ENCODE results near the gene GOLGA8A. TPM values are rescaled to one million over a fixed set of nuclear protein-coding genes. Genes with fewer than 3 reads are reported as not detected.
"Not testable (repeated sequence)": the region's sequence is repeated elsewhere in the genome, so short reads cannot be mapped to it uniquely, and the experiment has no call there.

The GOLGA8A gene
- total RNA-seq, 1 donor from 2014 or later: 46.7 TPM

DNA sequence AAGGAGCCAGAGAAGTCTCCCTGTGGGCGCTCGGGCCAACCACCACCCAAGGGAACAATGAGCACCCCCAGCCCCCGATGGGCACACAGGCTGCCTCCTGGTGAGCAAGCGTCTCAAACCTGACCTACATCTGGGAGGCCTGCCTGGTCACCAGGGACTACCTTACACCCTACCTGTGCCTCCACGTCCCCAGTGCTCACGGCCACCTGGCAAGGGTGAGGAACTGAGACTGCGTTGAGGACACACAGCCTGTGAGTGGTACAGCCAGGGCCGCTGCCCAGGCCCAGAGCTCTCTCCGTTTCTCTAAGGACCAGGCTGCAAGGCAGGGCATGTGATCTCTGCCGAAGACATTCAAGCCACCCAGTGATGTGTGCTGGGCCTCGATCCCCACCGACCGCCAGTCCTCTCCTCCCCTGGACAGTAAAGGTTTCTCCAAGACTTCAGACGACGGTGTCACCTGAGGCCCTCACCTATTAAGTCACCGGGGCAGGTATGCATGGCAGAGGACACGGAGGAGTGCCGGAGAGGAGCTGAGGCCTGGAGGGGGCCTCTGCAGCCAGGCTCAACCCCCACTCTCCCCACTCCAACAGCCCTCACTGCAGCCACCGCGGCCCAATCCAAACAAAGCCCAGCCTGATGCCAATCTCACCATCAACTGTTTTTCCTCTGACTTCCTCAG lies 2.8 kb downstream of the GOLGA8A start:
- Histone ChIP-seq H3K4me3 (no peak overlapping the region), H3K9me3 (no peaks in the 10 kb centered on the region), H3K4me1 (peaks cover 14% of the 10 kb centered on the region), H3K36me3 (no peaks in the 10 kb centered on the region), H3K27me3 (no peaks in the 10 kb centered on the region), H3K27ac (no peak overlapping the region)
- intact Hi-C loops (cut with DNase I): no loop called here
- no peak for DNase-seq (ENCODE audit: extremely low spot score in 2 of 2)
- TF ChIP-seq POLR2AphosphoS5 (IDR thresholded peaks at IDR 0.05; ENCODE audit: insufficient read depth in 1 of 2, low read depth in 1 of 2): no peak
- TF ChIP-seq, protein P1, sequence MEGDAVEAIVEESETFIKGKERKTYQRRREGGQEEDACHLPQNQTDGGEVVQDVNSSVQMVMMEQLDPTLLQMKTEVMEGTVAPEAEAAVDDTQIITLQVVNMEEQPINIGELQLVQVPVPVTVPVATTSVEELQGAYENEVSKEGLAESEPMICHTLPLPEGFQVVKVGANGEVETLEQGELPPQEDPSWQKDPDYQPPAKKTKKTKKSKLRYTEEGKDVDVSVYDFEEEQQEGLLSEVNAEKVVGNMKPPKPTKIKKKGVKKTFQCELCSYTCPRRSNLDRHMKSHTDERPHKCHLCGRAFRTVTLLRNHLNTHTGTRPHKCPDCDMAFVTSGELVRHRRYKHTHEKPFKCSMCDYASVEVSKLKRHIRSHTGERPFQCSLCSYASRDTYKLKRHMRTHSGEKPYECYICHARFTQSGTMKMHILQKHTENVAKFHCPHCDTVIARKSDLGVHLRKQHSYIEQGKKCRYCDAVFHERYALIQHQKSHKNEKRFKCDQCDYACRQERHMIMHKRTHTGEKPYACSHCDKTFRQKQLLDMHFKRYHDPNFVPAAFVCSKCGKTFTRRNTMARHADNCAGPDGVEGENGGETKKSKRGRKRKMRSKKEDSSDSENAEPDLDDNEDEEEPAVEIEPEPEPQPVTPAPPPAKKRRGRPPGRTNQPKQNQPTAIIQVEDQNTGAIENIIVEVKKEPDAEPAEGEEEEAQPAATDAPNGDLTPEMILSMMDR (IDR thresholded peaks at IDR 0.05): no peak
- no peak for TF ChIP-seq POLR2A (IDR thresholded peaks at IDR 0.05)

DNA sequence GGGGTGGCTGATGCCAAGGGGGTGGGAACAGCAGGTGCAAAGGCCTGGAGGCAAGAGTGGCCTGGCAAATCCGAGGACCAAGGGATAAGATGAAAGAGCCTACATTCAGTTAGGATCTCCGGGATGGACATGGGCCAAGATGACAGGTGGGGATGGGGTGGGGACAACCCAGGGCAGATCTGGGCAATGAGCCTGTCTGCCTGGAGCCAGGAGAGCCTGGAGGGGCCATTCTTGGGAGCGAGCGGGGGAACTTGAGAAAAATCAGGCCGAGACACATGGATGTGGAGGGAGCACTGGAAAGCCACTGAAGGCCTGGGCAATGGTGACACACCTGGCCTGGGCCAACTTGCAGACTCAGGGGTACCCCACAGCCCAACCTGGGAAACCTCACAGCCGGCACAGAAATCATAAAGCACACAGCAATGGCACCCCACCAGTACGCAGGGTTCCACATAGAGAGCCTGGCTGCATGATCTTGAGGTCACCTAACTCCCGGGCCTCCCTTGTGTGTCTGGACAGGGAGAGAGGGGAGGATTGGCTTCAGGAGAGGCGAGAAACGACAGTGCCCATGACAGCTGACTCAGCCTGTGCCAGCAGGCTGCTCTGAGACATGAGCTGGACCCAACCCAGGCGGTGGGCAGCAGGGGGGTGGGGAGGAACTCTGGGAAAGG lies 3.5 kb downstream of the GOLGA8A start:
- DNase-seq (ENCODE audit: extremely low spot score in 2 of 2); H3K4me3 ChIP-seq; H3K9me3 ChIP-seq; H3K27ac ChIP-seq; H3K36me3 ChIP-seq; H3K27me3 ChIP-seq; intact Hi-C loops (cut with DNase I): not testable (repeated sequence)
- peaks cover 14% of the 10 kb centered on the region for H3K4me1 ChIP-seq

DNA sequence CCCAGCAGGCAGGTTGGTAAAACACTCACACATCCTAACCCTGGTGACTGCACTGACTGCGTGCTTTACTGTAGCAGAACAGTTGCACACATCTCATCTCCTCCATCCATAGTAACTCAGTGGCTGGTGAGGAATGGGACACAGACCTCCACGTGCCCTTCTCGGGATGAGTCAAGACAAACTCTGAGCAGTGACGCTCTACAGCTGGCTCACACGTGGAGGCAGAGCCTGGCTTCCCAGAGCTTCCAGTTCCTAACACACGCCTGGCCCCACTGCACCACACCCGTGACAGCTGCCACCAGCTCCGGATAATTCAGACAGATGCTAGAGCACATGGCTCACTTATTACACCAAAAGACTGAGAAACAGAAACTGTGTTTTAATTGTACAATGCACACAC lies 7.0 kb downstream of the GOLGA8A start:
- intact Hi-C loops (cut with DNase I); DNase-seq (ENCODE audit: extremely low spot score in 2 of 2); H3K4me1 ChIP-seq; H3K27me3 ChIP-seq; H3K9me3 ChIP-seq; H3K27ac ChIP-seq; H3K4me3 ChIP-seq; H3K36me3 ChIP-seq: not testable (repeated sequence)

DNA sequence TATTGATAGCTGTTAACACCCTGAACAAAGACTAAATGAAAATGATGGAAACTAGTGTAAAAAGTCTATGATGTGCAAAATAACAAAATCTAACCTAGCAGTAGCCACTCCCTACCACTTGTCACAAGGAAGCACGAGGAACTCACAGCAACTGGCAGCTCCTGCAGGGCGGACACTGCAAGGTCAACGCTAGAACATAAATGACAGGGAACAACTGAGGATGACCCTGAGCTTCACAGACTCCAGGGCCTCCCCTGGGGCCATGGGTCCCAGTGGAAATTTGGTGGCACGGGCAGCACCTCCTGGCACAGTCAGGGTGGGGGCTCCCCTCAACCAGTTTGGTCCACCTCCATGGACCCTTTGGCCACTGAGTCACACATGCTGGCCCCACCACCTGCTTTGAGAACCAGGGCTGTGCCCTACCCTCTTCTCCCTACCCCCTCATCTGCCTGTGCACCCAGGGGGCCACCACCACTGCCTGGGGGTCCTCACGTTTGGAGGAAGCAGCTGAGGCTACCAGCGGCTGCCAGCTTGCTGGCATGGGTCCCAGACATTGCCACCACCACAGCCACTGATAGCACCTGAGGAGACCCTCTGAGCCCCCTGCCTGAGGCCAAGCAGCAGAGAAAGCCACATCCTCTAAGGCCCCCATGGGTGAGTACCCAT lies 14.1 kb downstream of the GOLGA8A start:
- H3K4me3 ChIP-seq; intact Hi-C loops (cut with DNase I); H3K27ac ChIP-seq; H3K9me3 ChIP-seq; H3K27me3 ChIP-seq; H3K36me3 ChIP-seq; H3K4me1 ChIP-seq; DNase-seq (ENCODE audit: extremely low spot score in 2 of 2): not testable (repeated sequence)

DNA sequence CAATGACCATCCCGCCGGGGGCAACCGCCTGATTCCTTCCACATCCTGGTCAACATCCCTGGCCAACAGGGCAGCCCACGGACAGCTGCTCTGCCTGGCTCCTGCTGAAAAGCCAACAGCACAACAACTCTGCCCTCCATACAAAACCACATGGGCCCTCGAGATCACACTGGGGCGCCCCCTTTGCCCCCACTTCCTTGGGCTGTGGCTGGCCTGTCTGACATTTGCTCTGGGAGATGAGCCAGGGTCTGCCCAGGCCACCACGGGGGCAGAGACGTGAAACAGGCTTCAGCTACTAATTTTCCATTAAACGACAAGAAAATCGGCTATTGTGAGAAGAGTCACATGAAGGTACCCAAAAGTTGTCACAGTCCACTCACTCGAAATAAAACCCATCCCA lies 16.7 kb downstream of the GOLGA8A start:
- not testable (repeated sequence) for H3K4me1 ChIP-seq, H3K27me3 ChIP-seq

DNA sequence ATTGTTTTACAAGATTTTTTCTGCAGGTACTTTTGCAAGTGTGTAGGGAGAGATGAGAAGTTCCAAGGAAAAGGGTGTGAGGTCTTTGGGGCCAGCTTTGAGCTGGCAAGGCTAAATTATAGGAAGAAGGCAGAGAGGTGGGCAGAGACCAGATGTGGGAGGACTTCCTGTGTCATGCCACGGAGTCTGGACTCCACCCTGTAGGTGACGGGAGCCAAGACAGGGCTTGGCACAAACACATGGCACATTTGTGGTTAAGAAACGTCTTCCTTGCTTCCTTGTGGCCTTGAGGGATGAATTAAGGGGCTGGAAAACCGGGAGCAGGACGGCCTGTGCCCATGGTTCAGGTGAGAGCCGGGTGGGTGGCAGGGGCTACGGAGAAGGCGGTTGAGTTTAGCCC lies 19.2 kb downstream of the GOLGA8A start:
- DNase-seq (ENCODE audit: extremely low spot score in 2 of 2); intact Hi-C loops (cut with DNase I); H3K9me3 ChIP-seq; H3K27ac ChIP-seq; H3K4me1 ChIP-seq; H3K27me3 ChIP-seq; H3K36me3 ChIP-seq; H3K4me3 ChIP-seq: not testable (repeated sequence)

More for the DNA sequence above, 16.7 kb downstream of the GOLGA8A start:
- DNase-seq (ENCODE audit: extremely low spot score in 2 of 2); H3K36me3 ChIP-seq; H3K4me3 ChIP-seq; H3K9me3 ChIP-seq; H3K27ac ChIP-seq; intact Hi-C loops (cut with DNase I): not testable (repeated sequence)

DNA sequence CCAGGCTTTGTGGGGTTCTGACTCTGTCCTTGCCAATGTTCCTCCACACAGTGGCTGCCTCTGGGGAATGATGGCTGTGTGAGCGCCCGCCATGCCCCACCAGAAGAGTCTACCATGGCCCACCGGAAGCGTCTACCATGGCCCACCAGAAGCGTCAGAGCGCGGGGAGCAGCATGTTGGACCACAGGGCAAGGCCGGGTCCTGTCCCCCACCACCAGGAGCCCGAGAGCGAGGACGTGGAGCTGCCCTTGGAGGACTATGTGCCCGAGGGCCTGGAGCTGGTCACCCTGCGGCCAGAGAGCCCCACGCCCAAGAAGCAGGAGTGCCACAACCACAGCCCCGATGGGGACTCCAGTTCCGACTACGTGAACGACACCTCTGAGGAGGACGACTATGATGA lies 28.1 kb downstream of the GOLGA8A start:
- H3K9me3 ChIP-seq; DNase-seq (ENCODE audit: extremely low spot score in 2 of 2); H3K36me3 ChIP-seq; intact Hi-C loops (cut with DNase I); H3K27ac ChIP-seq; H3K27me3 ChIP-seq; H3K4me3 ChIP-seq; H3K4me1 ChIP-seq: not testable (repeated sequence)

DNA sequence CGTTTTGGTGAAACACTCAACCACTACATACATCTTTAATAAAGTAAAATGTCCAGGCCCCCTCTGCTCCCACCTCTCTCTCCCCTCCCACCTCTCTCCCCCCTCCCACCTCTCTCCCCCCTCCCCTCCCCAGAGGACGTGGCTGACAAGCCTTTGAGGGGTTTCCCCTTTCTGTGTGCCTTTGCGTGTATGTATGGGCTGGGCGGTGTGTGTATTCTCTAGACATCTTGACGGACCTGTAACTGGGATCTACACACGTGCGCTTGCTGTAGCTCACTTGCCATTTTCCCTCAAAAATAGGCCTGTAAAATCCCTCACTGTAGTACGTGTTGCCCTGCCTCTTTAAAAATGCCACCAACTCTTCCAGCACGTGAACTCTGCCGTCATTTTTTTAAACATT lies 28.6 kb downstream of the GOLGA8A start:
- DNase-seq (ENCODE audit: extremely low spot score in 2 of 2); H3K9me3 ChIP-seq; H3K27ac ChIP-seq; H3K4me1 ChIP-seq; H3K36me3 ChIP-seq; H3K27me3 ChIP-seq; H3K4me3 ChIP-seq; intact Hi-C loops (cut with DNase I): not testable (repeated sequence)

DNA sequence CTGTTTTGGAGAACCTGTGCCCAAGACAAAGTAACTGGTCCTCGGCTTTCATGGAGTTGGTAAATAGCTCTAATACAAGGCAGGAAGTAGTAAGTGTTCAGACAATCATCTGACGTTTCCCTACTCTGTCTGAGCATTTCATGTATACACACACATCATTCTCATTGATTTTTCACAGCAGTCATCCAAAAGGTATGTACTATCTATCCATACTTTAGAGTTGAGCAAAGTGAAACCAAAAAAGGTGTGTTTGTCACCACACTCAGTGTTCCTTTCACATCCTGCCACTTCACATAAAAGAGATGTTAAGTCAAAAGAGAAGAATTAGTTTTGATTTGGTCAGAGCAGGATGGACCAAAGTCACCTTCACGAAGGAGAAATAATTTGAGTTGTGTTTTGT lies 33.7 kb downstream of the GOLGA8A start:
- not testable (repeated sequence) for DNase-seq (ENCODE audit: extremely low spot score in 2 of 2)

DNA sequence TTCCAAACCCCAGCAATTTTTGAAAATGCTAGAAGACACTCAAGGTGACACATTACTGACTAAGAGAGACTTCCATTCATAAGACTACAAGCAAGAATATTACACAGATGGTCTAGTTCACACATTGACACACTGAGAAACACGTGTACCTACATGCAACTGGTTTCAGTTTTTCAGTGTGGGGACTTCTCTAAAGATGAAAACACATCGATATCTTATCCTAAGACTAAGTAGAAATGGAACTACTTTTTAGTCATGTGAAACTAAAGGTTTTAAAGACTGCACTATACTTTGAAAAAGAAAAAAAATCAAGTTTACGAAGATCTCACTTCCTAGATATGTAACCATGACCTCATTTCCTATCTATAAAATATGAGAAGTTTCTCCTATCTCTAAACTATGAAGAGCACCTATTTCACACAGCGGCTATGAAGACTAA lies 34.4 kb downstream of the GOLGA8A start:
- DNase-seq (ENCODE audit: extremely low spot score in 2 of 2); intact Hi-C loops (cut with DNase I); H3K27me3 ChIP-seq; H3K27ac ChIP-seq; H3K4me3 ChIP-seq; H3K36me3 ChIP-seq; H3K9me3 ChIP-seq; H3K4me1 ChIP-seq: not testable (repeated sequence)

More for the DNA sequence above, 33.7 kb downstream of the GOLGA8A start:
- intact Hi-C loops (cut with DNase I); H3K9me3 ChIP-seq; H3K4me1 ChIP-seq; H3K4me3 ChIP-seq; H3K27ac ChIP-seq; H3K27me3 ChIP-seq; H3K36me3 ChIP-seq: not testable (repeated sequence)

DNA sequence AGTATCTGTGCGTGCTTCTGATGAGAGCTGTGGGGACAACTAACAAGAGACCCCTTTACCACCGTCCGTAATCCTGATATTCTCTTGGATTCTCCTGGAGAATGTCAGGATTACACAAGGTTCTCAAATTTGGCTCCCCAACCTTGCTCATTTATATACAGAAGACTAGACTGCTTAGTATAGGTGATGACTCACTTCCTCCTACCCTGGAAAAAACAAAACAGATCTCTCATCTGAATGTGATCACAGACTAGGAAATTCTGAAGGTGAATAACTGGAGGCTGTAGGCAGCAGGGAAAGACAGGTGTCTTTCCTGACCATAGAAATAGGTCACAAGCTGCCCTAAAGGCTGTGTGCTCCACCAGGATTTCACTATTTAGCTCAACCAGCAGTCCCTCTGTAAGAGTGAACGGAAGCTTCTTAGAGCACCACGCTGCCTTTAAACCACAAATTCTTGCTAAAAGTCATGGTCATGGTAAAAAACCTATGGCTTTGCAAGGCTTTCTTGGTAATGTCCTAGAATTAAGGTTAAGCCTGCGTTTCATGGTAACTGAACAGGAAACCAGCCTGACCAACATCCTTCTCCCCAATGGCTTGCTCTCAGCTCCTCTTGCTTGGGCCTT lies 39.9 kb downstream of the GOLGA8A start:
- H3K27ac ChIP-seq; DNase-seq (ENCODE audit: extremely low spot score in 2 of 2); intact Hi-C loops (cut with DNase I): not testable (repeated sequence)

DNA sequence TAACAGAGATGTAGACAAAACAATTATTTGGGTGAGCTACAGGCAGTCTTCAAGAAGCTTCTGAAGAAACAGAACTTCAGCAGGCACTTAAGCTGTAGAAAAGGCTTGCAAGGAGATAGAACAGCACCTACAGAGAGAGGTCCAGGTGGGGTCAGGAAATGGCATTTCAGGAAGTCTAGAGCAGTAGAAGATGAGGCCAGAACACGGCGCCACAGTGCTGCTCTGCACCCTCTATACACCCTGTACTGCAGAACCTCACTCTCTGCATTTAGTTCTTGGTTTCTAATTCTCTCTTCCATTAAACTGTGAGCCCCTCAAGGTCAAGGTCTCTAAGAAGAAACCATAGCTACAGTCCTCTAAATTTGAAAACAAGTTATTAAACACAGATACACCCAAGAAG lies 44.6 kb downstream of the GOLGA8A start:
- DNase-seq (ENCODE audit: extremely low spot score in 2 of 2); H3K4me1 ChIP-seq; H3K27me3 ChIP-seq; intact Hi-C loops (cut with DNase I); H3K27ac ChIP-seq; H3K9me3 ChIP-seq; H3K4me3 ChIP-seq; H3K36me3 ChIP-seq: not testable (repeated sequence)

More for the DNA sequence above, 39.9 kb downstream of the GOLGA8A start:
- not testable (repeated sequence) for H3K4me1 ChIP-seq, H3K9me3 ChIP-seq, H3K4me3 ChIP-seq, H3K27me3 ChIP-seq, H3K36me3 ChIP-seq
